GM23338 (cell line): ENCODE data around the gene GPR52. TPM values are rescaled to one million over a fixed set of nuclear protein-coding genes. Genes with fewer than 3 reads are reported as not detected.

Source experiments
- ATAC-seq: fragments of 200-7000 bp; cut with Tn5 transposase; 3 replicates; pipeline ENCODE4 v1.9.1; 2020
- DNase-seq: peaks from one replicate; pipeline ENCODE4 v3.0.0-alpha.2; 2015; ENCODE audit warnings: low spot score
- H2AFZ ChIP-seq: fragments of 200-600 bp; sonication (generic); 2 replicates; pipeline ENCODE4 v1.8.0; 2016; ENCODE audit warnings: antibody characterized with exemption, mild to moderate bottlenecking, moderate library complexity
- H3F3A ChIP-seq: fragments of 200-600 bp; sonication (generic); replicated peaks from 2 replicates; pipeline ENCODE4 v1.8.0; 2017; ENCODE audit warnings: antibody characterized with exemption, mixed run types, low read depth
- H3K27ac ChIP-seq: fragments of 200-600 bp; sonication (generic); 2 replicates; pipeline ENCODE4 v1.6.1; 2016; ENCODE audit warnings: low read depth
- H3K27me3 ChIP-seq: fragments of 200-600 bp; sonication (generic); 2 replicates; pipeline ENCODE4 v1.8.0; 2016; ENCODE audit warnings: mild to moderate bottlenecking, mixed run types, moderate library complexity; ENCODE audit not compliant: insufficient read depth
- H3K36me3 ChIP-seq: fragments of 200-600 bp; sonication (generic); 2 replicates; pipeline ENCODE4 v1.8.0; 2016; ENCODE audit warnings: mild to moderate bottlenecking; ENCODE audit not compliant: insufficient read depth
- H3K4me1 ChIP-seq: fragments of 200-600 bp; sonication (generic); 2 replicates; pipeline ENCODE4 v1.8.0; 2016; ENCODE audit warnings: mild to moderate bottlenecking, moderate library complexity; ENCODE audit not compliant: insufficient read depth
- H3K4me2 ChIP-seq: fragments of 200-600 bp; sonication (generic); 2 replicates; pipeline ENCODE4 v1.7.1; 2017; ENCODE audit warnings: mixed run types
- H3K4me3 ChIP-seq: fragments of 200-600 bp; sonication (generic); 2 replicates; pipeline ENCODE4 v1.6.1; 2016; ENCODE audit warnings: mixed run types
- H3K79me2 ChIP-seq: fragments of 200-600 bp; sonication (generic); replicated peaks from 2 replicates; pipeline ENCODE4 v1.8.0; 2017; ENCODE audit warnings: mild to moderate bottlenecking; ENCODE audit not compliant: insufficient read depth
- H3K9me2 ChIP-seq: fragments of 200-600 bp; sonication (generic); 2 replicates; pipeline ENCODE4 v1.8.0; 2017; ENCODE audit not compliant: insufficient read depth
- H4K20me1 ChIP-seq: fragments of 200-600 bp; sonication (generic); replicated peaks from 2 replicates; pipeline ENCODE4 v1.8.0; 2017; ENCODE audit warnings: mild to moderate bottlenecking; ENCODE audit not compliant: insufficient read depth
- H3K27ac Mint-ChIP-seq: 2 replicates; pipeline ENCODE4 v1.8.0; 2020; ENCODE audit warnings: inconsistent platforms, mild to moderate bottlenecking, moderate library complexity, mixed read lengths
- H3K27me3 Mint-ChIP-seq: 3 replicates; pipeline ENCODE4 v1.8.0; 2022; ENCODE audit warnings: low read depth, mild to moderate bottlenecking, moderate library complexity, mixed read lengths, inconsistent platforms; ENCODE audit not compliant: insufficient read depth, poor library complexity
- H3K36me3 Mint-ChIP-seq: 3 replicates; pipeline ENCODE4 v1.8.0; 2021; ENCODE audit warnings: low read depth, mild to moderate bottlenecking, inconsistent platforms, moderate library complexity, mixed read lengths
- H3K4me1 Mint-ChIP-seq: 3 replicates; pipeline ENCODE4 v1.8.0; 2020; ENCODE audit warnings: mild to moderate bottlenecking, inconsistent platforms, mixed read lengths
- H3K4me3 Mint-ChIP-seq: 3 replicates; pipeline ENCODE4 v1.8.0; 2021; ENCODE audit warnings: moderate library complexity, mild to moderate bottlenecking, inconsistent platforms, mixed read lengths
- H3K9me3 Mint-ChIP-seq: 3 replicates; pipeline ENCODE4 v1.8.0; 2020; ENCODE audit warnings: moderate library complexity, mild to moderate bottlenecking, inconsistent platforms, mixed read lengths
- ETS1 ChIP-seq: IDR thresholded peaks from 2 replicates; pipeline ENCODE4 v1.6.1; 2016; ENCODE audit warnings: antibody characterized with exemption
- JUNB ChIP-seq: IDR thresholded peaks from one replicate; pipeline ENCODE4 v1.6.1; 2016; ENCODE audit warnings: antibody characterized with exemption; ENCODE audit not compliant: unreplicated experiment
- POLR2AphosphoS5 ChIP-seq: IDR thresholded peaks from 2 replicates; pipeline ENCODE4 v1.6.1; 2016; ENCODE audit warnings: antibody characterized with exemption, low read depth
- REST ChIP-seq: IDR thresholded peaks from one replicate; pipeline ENCODE4 v1.6.1; 2018; ENCODE audit warnings: antibody characterized with exemption; ENCODE audit not compliant: unreplicated experiment
- ZNF331 ChIP-seq: fragments of 250-450 bp; sonication (Bioruptor Pico); IDR thresholded peaks from 2 replicates; pipeline ENCODE4 v1.5.0; 2020; ENCODE audit warnings: low read depth, mild to moderate bottlenecking, moderate library complexity
- ZNF462 ChIP-seq: fragments of 250-450 bp; sonication (Bioruptor Pico); IDR thresholded peaks from 2 replicates; pipeline ENCODE4 v1.5.0; 2020; ENCODE audit warnings: mild to moderate bottlenecking, moderate library complexity
- polyA plus RNA-seq: library from polyadenylated mRNA; unstranded; fragments of >200 nt; fragmentation: Nextera tagmentation; extraction: Ambion mirVana; gene quantifications from 2 replicates; pipeline ENCODE4 v1.2.1, GENCODE V29; 2016
- total RNA-seq: library from RNA; depleted of rRNA; stranded (reverse); fragments of >200 nt; shearing (Covaris generic); gene quantifications from 2 replicates; pipeline ENCODE4 v1.2.3, GENCODE V29; 2014

The GPR52 gene
- total and polyA plus RNA-seq, 2 experiments from 2014 or later, result 1.6 TPM; not detected in 1

DNA sequence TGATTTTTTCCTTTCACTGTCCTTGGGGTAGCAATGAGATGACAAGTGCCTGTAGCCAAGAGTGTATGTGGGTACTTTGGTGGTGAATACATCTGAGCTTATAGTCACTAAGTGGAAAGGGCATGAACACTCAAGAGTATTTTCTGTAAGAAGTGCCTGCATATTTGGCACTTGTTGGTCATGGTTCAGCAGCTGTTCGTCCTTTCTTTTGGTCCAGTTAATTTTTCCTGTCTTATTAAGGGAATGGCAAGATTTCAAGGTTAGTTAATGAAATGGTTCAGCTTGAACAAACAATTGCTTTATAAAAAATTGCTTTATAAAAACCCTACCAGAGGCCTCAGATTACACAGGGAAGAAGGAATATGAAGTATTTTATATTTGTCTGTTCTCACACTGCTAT, 48.6 kb upstream of the GPR52 start:
- no peaks in the 10 kb centered on the region for H3F3A ChIP-seq
- H3K9me2 ChIP-seq, result no peaks in the 10 kb centered on the region
- no peaks in the 10 kb centered on the region for H4K20me1 ChIP-seq
- H3K27me3 ChIP-seq, result no peaks in the 10 kb centered on the region
- H3K4me1 ChIP-seq, result no peaks in the 10 kb centered on the region
- H3K36me3 ChIP-seq, result no peaks in the 10 kb centered on the region
- Mint-ChIP-seq H3K27ac (no peak overlapping the region), H3K9me3 (no peaks in the 10 kb centered on the region), H3K27me3 (peaks cover 4% of the 10 kb centered on the region), H3K4me3 (no peak overlapping the region), H3K36me3 (no peaks in the 10 kb centered on the region), H3K4me1 (no peaks in the 10 kb centered on the region)
- no peak overlapping the region for H3K4me3 ChIP-seq
- H3K4me2 ChIP-seq, result no peak overlapping the region
- no peak for ATAC-seq
- no peak for DNase-seq
- no peak overlapping the region for H3K27ac ChIP-seq
- no peaks in the 10 kb centered on the region for H3K79me2 ChIP-seq
- TF ChIP-seq ZNF331 (no peak), JUNB (no peak), ETS1 (no peak), REST (no peak), POLR2AphosphoS5 (no peak), ZNF462 (CRISPR knock-in tag) (no peak)
- H2AFZ ChIP-seq, result no peak overlapping the region
